MCF 10A (cell line): ENCODE results near the gene MYOM3. TPM values are rescaled to one million over a fixed set of nuclear protein-coding genes. Genes with fewer than 3 reads are reported as not detected.

Experiments
- BruUV-seq: library from RNA; stranded (reverse); fragments of 400-500 nt; replicated peaks from 2 replicates; lab custom pipeline; 2021; lab: Mats Ljungman, UMichigan
- CTCF ChIA-PET: fragments of 300-600 bp; sonication (Branson Sonifier 250); formaldehyde crosslinking; extraction: SDS; loops from one replicate; lab custom pipeline; 2021; ENCODE audit warnings: antibody characterized with exemption, inconsistent platforms; lab: Yijun Ruan, JAX
- POLR2A ChIA-PET: fragments of 300-600, 350-650 bp; sonication (Branson Sonifier 250); formaldehyde crosslinking; extraction: SDS; loops from one replicate; lab custom pipeline; 2020; ENCODE audit warnings: antibody characterized with exemption, inconsistent platforms; lab: Yijun Ruan, JAX
- DNase-seq: peaks from one replicate; pipeline ENCODE4 v3.0.0-alpha.2; 2018; ENCODE audit not compliant: unreplicated experiment
- H3K27ac Mint-ChIP-seq: one replicate; pipeline ENCODE4 v1.8.0; 2022; ENCODE audit warnings: mild to moderate bottlenecking, low read depth, mixed read lengths; ENCODE audit not compliant: unreplicated experiment
- H3K27me3 Mint-ChIP-seq: one replicate; pipeline ENCODE4 v1.8.0; 2022; ENCODE audit warnings: mixed read lengths; ENCODE audit not compliant: insufficient read depth, unreplicated experiment
- H3K36me3 Mint-ChIP-seq: one replicate; pipeline ENCODE4 v1.8.0; 2022; ENCODE audit warnings: mild to moderate bottlenecking, moderate library complexity, mixed read lengths; ENCODE audit not compliant: insufficient read depth, unreplicated experiment
- H3K4me1 Mint-ChIP-seq: one replicate; pipeline ENCODE4 v1.8.0; 2022; ENCODE audit warnings: mixed read lengths; ENCODE audit not compliant: insufficient read depth, unreplicated experiment
- H3K4me3 Mint-ChIP-seq: one replicate; pipeline ENCODE4 v1.8.0; 2022; ENCODE audit warnings: mild to moderate bottlenecking, moderate library complexity, mixed read lengths; ENCODE audit not compliant: unreplicated experiment
- H3K9me3 Mint-ChIP-seq: one replicate; pipeline ENCODE4 v1.8.0; 2022; ENCODE audit warnings: mixed read lengths; ENCODE audit not compliant: unreplicated experiment
- CTCF ChIP-seq: fragments of 200-600 bp; IDR thresholded peaks from one replicate; pipeline ENCODE4 v1.8.0; 2022; ENCODE audit warnings: antibody characterized with exemption, mild to moderate bottlenecking; ENCODE audit not compliant: unreplicated experiment
- intact Hi-C: fragments of 100-400 bp; cut with micrococcal nuclease; formaldehyde crosslinking; loops from 2 replicates; pipeline ENCODE4 v1.14.1; 2022
- total RNA-seq: library from RNA; stranded (reverse); gene quantifications from 2 replicates; pipeline ENCODE4 v1.2.3, GENCODE V29; 2022

Gene MYOM3
- total RNA-seq, 1 experiment from 2014 or later, result 0.05 TPM

- no peak for DNase-seq
- BruUV-seq, result no TSS peak
- intact Hi-C loops, result no loop called here
- Mint-ChIP-seq H3K4me3 (no peak overlapping the region), H3K9me3 (no peaks in the 10 kb centered on the region), H3K4me1 (peaks cover 20% of the 10 kb centered on the region), H3K27me3 (no peaks in the 10 kb centered on the region), H3K36me3 (no peaks in the 10 kb centered on the region), H3K27ac (no peak overlapping the region)
- no peak for TF ChIP-seq CTCF
- ChIA-PET CTCF (interaction anchor here (0.6 to 5.5 kb wide), 7 partner anchors 34 to 1072 kb away, joined by 3 to 47 read pairs (median 3); no protein-coding TSS in a partner anchor), POLR2A (interaction anchor here (1.2 to 1.5 kb wide), 2 partner anchors 10 to 32 kb away, joined by 3 to 12 read pairs; partner anchors contain the start of gene IL22RA1)
Observed at GRCh38 chr1:24152631-24153494, 40.9 kb upstream of the MYOM3 start.

- Mint-ChIP-seq H3K4me3 (peak overlapping the region; percentile 58), H3K27ac (peak overlapping the region; percentile 76), H3K4me1 (peaks cover 20% of the 10 kb centered on the region), H3K36me3 (no peaks in the 10 kb centered on the region), H3K27me3 (no peaks in the 10 kb centered on the region), H3K9me3 (no peaks in the 10 kb centered on the region)
- no peak for TF ChIP-seq CTCF
- intact Hi-C loops, result no loop called here
- BruUV-seq, result no TSS peak
- POLR2A ChIA-PET, result interaction anchor here (0.5 to 2.5 kb wide), 8 partner anchors 8 to 484 kb away, joined by 3 to 22 read pairs (median 4); partner anchors contain the start of gene IL22RA1
- DNase-seq, result peak; percentile 92
- CTCF ChIA-PET, result interaction anchor here (0.7 to 5.5 kb wide), 17 partner anchors 10 to 292 kb away, joined by 3 to 54 read pairs (median 7); no protein-coding TSS in a partner anchor
Observed at GRCh38 chr1:24151175-24151533, 39.2 kb upstream of the MYOM3 start.

- intact Hi-C loops, result loop anchor here (1.0 kb wide), 4 partner anchors 49 to 242 kb away; no protein-coding TSS in a partner anchor
- Mint-ChIP-seq H3K4me1 (peaks cover 20% of the 10 kb centered on the region), H3K27me3 (no peaks in the 10 kb centered on the region), H3K36me3 (no peaks in the 10 kb centered on the region), H3K9me3 (no peaks in the 10 kb centered on the region), H3K27ac (peak overlapping the region; percentile 3), H3K4me3 (peak overlapping the region; percentile 58)
- DNase-seq, result peak; percentile 90
- no TSS peak for BruUV-seq
- CTCF ChIA-PET, result interaction anchor here (0.6 to 5.5 kb wide), 34 partner anchors 8 to 680 kb away, joined by 3 to 54 read pairs (median 4); partner anchors contain the start of genes IFNLR1 and MYOM3
- TF ChIP-seq CTCF, result peak; percentile 81
- POLR2A ChIA-PET, result interaction anchor here (0.6 to 2.5 kb wide), 20 partner anchors 8 to 685 kb away, joined by 3 to 22 read pairs (median 4); partner anchors contain the start of gene PNRC2
Observed at GRCh38 chr1:24150234-24151174, 38.6 kb upstream of the MYOM3 start.
